ENCODE measurements around the gene CHAC2.
A peak's percentile ranks its signal among the peaks of the same experiment; 100 is the strongest.
"Not testable (repeated sequence)": the region's sequence is repeated elsewhere in the genome, so short reads cannot be mapped to it uniquely, and the experiment has no call there.

CHAC2 gene

GRCh38 chr2:53780056-53780455 is 12.5 kb downstream of the CHAC2 start:
- no peak for DNase-seq

GRCh38 chr2:53782676-53783075 is 15.1 kb downstream of the CHAC2 start:
- no peak for DNase-seq

- DNase-seq = no peak
Measured at GRCh38 chr2:53784436-53784835, 16.8 kb downstream of the CHAC2 start.

GRCh38 chr2:53785366-53785765 is 17.8 kb downstream of the CHAC2 start:
- DNase-seq = no peak

GRCh38 chr2:53786352-53786704 is 18.7 kb downstream of the CHAC2 start:
- peak; percentile 32 for DNase-seq

- DNase-seq = peak; percentile 90
Measured at GRCh38 chr2:53786705-53787613, 19.4 kb downstream of the CHAC2 start, which contains the start of the genes ASB3 and ERLEC1. TSS of gene ASB3 (minus strand) at chr2:53786953. CDS start at chr2:53765572, 21,381 bp downstream. TSS of gene ERLEC1 (plus strand) at chr2:53787044. CDS start at chr2:53787211, 167 bp downstream.

GRCh38 chr2:53787614-53788289 is 20.1 kb downstream of the CHAC2 start:
- peak; percentile 3 for DNase-seq

GRCh38 chr2:53793261-53793660 is 25.7 kb downstream of the CHAC2 start:
- no peak for DNase-seq

- DNase-seq = no peak
Measured at GRCh38 chr2:53793821-53794220, 26.2 kb downstream of the CHAC2 start.

GRCh38 chr2:53801547-53801946 is 33.9 kb downstream of the CHAC2 start:
- DNase-seq = no peak

GRCh38 chr2:53802617-53803151 is 35.1 kb downstream of the CHAC2 start:
- no peak for DNase-seq

- DNase-seq = no peak
Measured at GRCh38 chr2:53811601-53812000, 44.0 kb downstream of the CHAC2 start.

- DNase-seq = no peak
Measured at GRCh38 chr2:53813151-53813550, 45.5 kb downstream of the CHAC2 start.

- no peak for DNase-seq
Measured at GRCh38 chr2:53818854-53819435, 51.3 kb downstream of the CHAC2 start.

- DNase-seq = no peak
Measured at GRCh38 chr2:53819634-53820033, 52.0 kb downstream of the CHAC2 start.

GRCh38 chr2:53820048-53820447 is 52.4 kb downstream of the CHAC2 start:
- no peak for DNase-seq

- DNase-seq = no peak
Measured at GRCh38 chr2:53820711-53821110, 53.1 kb downstream of the CHAC2 start.

GRCh38 chr2:53821810-53822209 is 54.2 kb downstream of the CHAC2 start:
- DNase-seq = no peak

- not testable (repeated sequence) for DNase-seq
Measured at GRCh38 chr2:53823639-53824038, 56.0 kb downstream of the CHAC2 start.

Data from CD4-positive, alpha-beta T cell treated with Interleukin-21 for 1 hour (primary cell).